Panc1 (cell line): ENCODE measurements around the gene SUPT20HL2.

Experiments used
- CTCF ChIP-seq: fragments of 450-650 bp; IDR thresholded peaks from 2 replicates; pipeline ENCODE4 v1.5.1; 2017; ENCODE audit warnings: mild to moderate bottlenecking
- SIN3A ChIP-seq: IDR thresholded peaks from 2 replicates; pipeline ENCODE4 v1.6.1; 2012; ENCODE audit warnings: low read depth, mild to moderate bottlenecking, low read length, moderate library complexity, borderline replicate concordance; ENCODE audit not compliant: insufficient read depth

GRCh38 chrX:24268786-24269185 lies 45.1 kb downstream of the SUPT20HL2 start:
- TF ChIP-seq SIN3A (no peak), CTCF (no peak)
